ENCODE measurements around the gene GLIPR2.
A peak's percentile ranks its signal among the peaks of the same experiment; 100 is the strongest.

Gene GLIPR2

GRCh38 chr9:36137392-36138004 is 965 bp downstream of the GLIPR2 start:
- H4K5ac ChIP-seq (ENCODE audit: low read length): no peak overlapping the region
- WGBS (ENCODE audit: extremely low coverage, insufficient coverage, low lambda C conversion rate): no CpG with 5 or more reads among the region's 12 CpGs
- peaks cover 3% of the 10 kb centered on the region for H3K79me2 ChIP-seq (ENCODE audit: control insufficient read depth, insufficient read depth, low read length)
- no peak overlapping the region for H2BK5ac ChIP-seq (ENCODE audit: low read length)
- no peak overlapping the region for H3K27ac ChIP-seq (ENCODE audit: low read depth, low read length)
- peak overlapping the region; percentile 2 for H3K4me2 ChIP-seq (ENCODE audit: low read length)
- H4K8ac ChIP-seq (ENCODE audit: low read depth, low read length): no peak overlapping the region
- no peak overlapping the region for H2AK5ac ChIP-seq (ENCODE audit: low read length)
- DNase-seq: peak; percentile 30
- peak overlapping the region; percentile 82 for H3K56ac ChIP-seq (ENCODE audit: low read length)
- peak overlapping the region; percentile 61 for H3K4ac ChIP-seq (ENCODE audit: low read depth, low read length)
- H3K4me3 ChIP-seq (ENCODE audit: low read length): peak overlapping the region; percentile 0
- H3K27me3 ChIP-seq (ENCODE audit: insufficient read depth, low read length, poor library complexity): peaks cover 3% of the 10 kb centered on the region
- peak overlapping the region; percentile 74 for H3K9ac ChIP-seq (ENCODE audit: low read length)
- no peak overlapping the region for H2BK15ac ChIP-seq (replicated peaks; ENCODE audit: low read depth)
- H3K23ac ChIP-seq (ENCODE audit: low read length): peak overlapping the region; percentile 74
- H3K36me3 ChIP-seq (ENCODE audit: control insufficient read depth, insufficient read depth, low read length): no peaks in the 10 kb centered on the region
- no peak overlapping the region for H3K18ac ChIP-seq (ENCODE audit: low read length)
- H3K79me1 ChIP-seq (ENCODE audit: low read length): peaks cover 7% of the 10 kb centered on the region
- peaks cover 11% of the 10 kb centered on the region for H3K4me1 ChIP-seq (ENCODE audit: control insufficient read depth, low read depth, low read length)
- H2BK120ac ChIP-seq (ENCODE audit: low read depth, low read length): no peak overlapping the region

DNA sequence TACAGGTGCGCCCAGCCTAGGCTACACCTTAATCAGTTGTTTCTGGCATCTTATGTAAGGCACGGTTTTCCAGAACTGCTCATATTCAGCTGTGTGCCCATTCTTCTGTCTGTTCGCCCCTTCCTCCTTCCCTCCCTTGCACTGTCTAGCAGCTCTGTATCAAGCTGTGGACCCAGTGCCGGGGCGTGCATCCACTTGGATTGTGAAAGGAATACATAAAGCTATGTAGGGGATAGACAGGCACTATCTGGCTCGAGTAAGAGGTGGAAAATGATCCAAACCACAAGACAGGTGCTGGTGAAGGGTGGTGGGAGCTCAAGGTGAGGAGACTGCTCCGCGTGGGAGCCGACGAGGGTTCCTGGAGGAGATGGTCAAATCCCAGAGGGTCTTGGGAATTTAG is 2.0 kb downstream of the GLIPR2 start:
- no peak overlapping the region for H3K4me3 ChIP-seq (ENCODE audit: low read length)
- no peak overlapping the region for H3K4me2 ChIP-seq (ENCODE audit: low read length)
- H3K9ac ChIP-seq (ENCODE audit: low read length): no peak overlapping the region
- no peak overlapping the region for H3K18ac ChIP-seq (ENCODE audit: low read length)
- H3K23ac ChIP-seq (ENCODE audit: low read length): no peak overlapping the region
- peak overlapping the region; percentile 38 for H3K56ac ChIP-seq (ENCODE audit: low read length)
- DNase-seq: no peak
- H3K36me3 ChIP-seq (ENCODE audit: control insufficient read depth, insufficient read depth, low read length): no peaks in the 10 kb centered on the region
- H3K4ac ChIP-seq (ENCODE audit: low read depth, low read length): no peak overlapping the region
- H2BK15ac ChIP-seq (replicated peaks; ENCODE audit: low read depth): no peak overlapping the region
- peaks cover 7% of the 10 kb centered on the region for H3K79me1 ChIP-seq (ENCODE audit: low read length)
- H3K4me1 ChIP-seq (ENCODE audit: control insufficient read depth, low read depth, low read length): peaks cover 11% of the 10 kb centered on the region
- H4K8ac ChIP-seq (ENCODE audit: low read depth, low read length): no peak overlapping the region
- H3K79me2 ChIP-seq (ENCODE audit: control insufficient read depth, insufficient read depth, low read length): peaks cover 3% of the 10 kb centered on the region
- no peak overlapping the region for H4K5ac ChIP-seq (ENCODE audit: low read length)
- no peak overlapping the region for H2AK5ac ChIP-seq (ENCODE audit: low read length)
- H2BK5ac ChIP-seq (ENCODE audit: low read length): no peak overlapping the region
- peaks cover 3% of the 10 kb centered on the region for H3K27me3 ChIP-seq (ENCODE audit: insufficient read depth, low read length, poor library complexity)
- H2BK120ac ChIP-seq (ENCODE audit: low read depth, low read length): no peak overlapping the region
- no peak overlapping the region for H3K27ac ChIP-seq (ENCODE audit: low read depth, low read length)
- WGBS (ENCODE audit: extremely low coverage, insufficient coverage, low lambda C conversion rate): no CpG with 5 or more reads among the region's 10 CpGs

DNA sequence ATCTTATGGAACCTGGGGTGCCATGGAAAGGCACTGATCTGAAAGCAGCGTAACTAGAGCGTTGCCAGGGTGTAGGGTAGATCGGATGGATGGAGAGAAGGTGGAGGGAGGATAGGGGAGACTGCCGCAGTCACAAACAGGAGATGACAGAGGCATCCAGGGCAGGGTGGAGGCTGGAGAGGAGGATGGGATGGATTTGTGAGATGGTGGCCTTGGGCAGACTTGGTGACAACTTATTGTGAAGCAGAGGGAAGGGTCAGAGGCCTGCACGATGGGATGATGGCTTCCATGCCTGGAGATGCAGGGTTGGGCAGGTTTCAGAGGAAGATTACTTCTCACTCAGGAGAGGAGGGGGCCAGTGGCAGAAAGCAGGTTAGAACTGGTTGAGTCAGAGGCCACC is 2.4 kb downstream of the GLIPR2 start:
- peaks cover 11% of the 10 kb centered on the region for H3K4me1 ChIP-seq (ENCODE audit: control insufficient read depth, low read depth, low read length)
- no peak overlapping the region for H3K18ac ChIP-seq (ENCODE audit: low read length)
- H3K79me2 ChIP-seq (ENCODE audit: control insufficient read depth, insufficient read depth, low read length): peaks cover 3% of the 10 kb centered on the region
- no peak overlapping the region for H3K4me2 ChIP-seq (ENCODE audit: low read length)
- no peak overlapping the region for H3K4me3 ChIP-seq (ENCODE audit: low read length)
- H3K27me3 ChIP-seq (ENCODE audit: insufficient read depth, low read length, poor library complexity): peaks cover 3% of the 10 kb centered on the region
- H2BK15ac ChIP-seq (replicated peaks; ENCODE audit: low read depth): no peak overlapping the region
- no peak overlapping the region for H2AK5ac ChIP-seq (ENCODE audit: low read length)
- DNase-seq: no peak
- no peak overlapping the region for H2BK120ac ChIP-seq (ENCODE audit: low read depth, low read length)
- no peak overlapping the region for H3K4ac ChIP-seq (ENCODE audit: low read depth, low read length)
- H4K8ac ChIP-seq (ENCODE audit: low read depth, low read length): no peak overlapping the region
- peak overlapping the region; percentile 38 for H3K56ac ChIP-seq (ENCODE audit: low read length)
- WGBS (ENCODE audit: extremely low coverage, insufficient coverage, low lambda C conversion rate): no CpG with 5 or more reads among the region's 5 CpGs
- H3K27ac ChIP-seq (ENCODE audit: low read depth, low read length): no peak overlapping the region
- H2BK5ac ChIP-seq (ENCODE audit: low read length): no peak overlapping the region
- H3K9ac ChIP-seq (ENCODE audit: low read length): no peak overlapping the region
- H3K79me1 ChIP-seq (ENCODE audit: low read length): peaks cover 7% of the 10 kb centered on the region
- H4K5ac ChIP-seq (ENCODE audit: low read length): no peak overlapping the region
- no peak overlapping the region for H3K23ac ChIP-seq (ENCODE audit: low read length)
- H3K36me3 ChIP-seq (ENCODE audit: control insufficient read depth, insufficient read depth, low read length): no peaks in the 10 kb centered on the region

DNA sequence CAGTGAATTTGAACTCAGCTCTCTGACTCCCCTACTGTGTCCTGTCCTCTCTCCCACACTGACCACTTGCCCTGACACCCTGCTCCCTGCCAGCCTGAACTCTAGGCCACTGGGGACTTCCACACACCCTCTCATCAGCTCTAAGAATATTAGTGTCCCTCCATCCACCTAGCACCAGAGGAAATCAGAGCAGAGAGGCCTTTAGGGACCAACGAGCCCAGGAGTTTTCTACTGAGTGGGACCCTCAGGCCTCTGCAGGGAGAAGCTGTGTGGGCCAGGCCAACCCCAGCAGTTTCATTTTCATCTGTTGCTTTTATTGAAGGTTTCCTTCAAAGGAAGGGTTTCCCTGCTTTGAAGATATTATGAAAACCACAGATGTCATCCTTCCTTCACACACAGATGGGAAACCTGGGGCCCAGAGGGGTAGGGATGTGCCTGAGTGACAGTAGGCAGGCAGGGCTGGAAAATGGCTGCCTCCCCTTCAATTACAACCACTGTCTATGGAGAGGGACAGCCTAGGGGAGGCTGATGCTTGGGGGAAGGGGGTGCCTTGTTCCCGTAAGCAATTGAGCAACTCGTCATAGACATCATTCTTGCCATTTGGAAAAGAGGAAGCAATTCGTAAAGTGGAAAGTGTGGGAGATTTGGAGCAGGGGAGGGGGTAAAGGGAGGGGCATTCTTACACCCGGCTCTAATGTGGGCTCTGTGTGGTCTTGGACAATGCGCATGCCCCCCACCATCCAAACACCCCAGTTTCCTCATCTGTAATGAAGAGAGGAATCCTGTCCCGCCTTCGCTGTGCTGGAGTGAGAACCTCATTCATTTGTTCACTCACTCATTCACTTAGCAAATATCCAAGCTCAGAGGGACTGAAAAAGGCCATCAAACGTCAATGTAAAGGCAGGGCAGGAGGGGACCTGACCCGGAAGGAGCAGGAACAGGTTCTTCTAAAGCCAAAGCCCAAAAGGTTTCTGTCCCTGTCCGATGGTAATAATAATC is 3.9 kb downstream of the GLIPR2 start:
- H3K9ac ChIP-seq (ENCODE audit: low read length): no peak overlapping the region
- no peak overlapping the region for H3K23ac ChIP-seq (ENCODE audit: low read length)
- H3K4me1 ChIP-seq (ENCODE audit: control insufficient read depth, low read depth, low read length): peaks cover 9% of the 10 kb centered on the region
- H3K27ac ChIP-seq (ENCODE audit: low read depth, low read length): no peak overlapping the region
- H2BK5ac ChIP-seq (ENCODE audit: low read length): no peak overlapping the region
- peaks cover 7% of the 10 kb centered on the region for H3K79me1 ChIP-seq (ENCODE audit: low read length)
- H4K5ac ChIP-seq (ENCODE audit: low read length): no peak overlapping the region
- H3K4me2 ChIP-seq (ENCODE audit: low read length): no peak overlapping the region
- H3K27me3 ChIP-seq (ENCODE audit: insufficient read depth, low read length, poor library complexity): peaks cover 3% of the 10 kb centered on the region
- no peak overlapping the region for H3K4ac ChIP-seq (ENCODE audit: low read depth, low read length)
- no peak for DNase-seq
- H3K36me3 ChIP-seq (ENCODE audit: control insufficient read depth, insufficient read depth, low read length): no peaks in the 10 kb centered on the region
- peak overlapping the region; percentile 28 for H3K56ac ChIP-seq (ENCODE audit: low read length)
- no peak overlapping the region for H3K18ac ChIP-seq (ENCODE audit: low read length)
- H4K8ac ChIP-seq (ENCODE audit: low read depth, low read length): no peak overlapping the region
- no peak overlapping the region for H3K4me3 ChIP-seq (ENCODE audit: low read length)
- no peak overlapping the region for H2AK5ac ChIP-seq (ENCODE audit: low read length)
- H2BK120ac ChIP-seq (ENCODE audit: low read depth, low read length): no peak overlapping the region
- peaks cover 3% of the 10 kb centered on the region for H3K79me2 ChIP-seq (ENCODE audit: control insufficient read depth, insufficient read depth, low read length)
- H2BK15ac ChIP-seq (replicated peaks; ENCODE audit: low read depth): no peak overlapping the region
- no CpG with 5 or more reads among the region's 11 CpGs for WGBS (ENCODE audit: extremely low coverage, insufficient coverage, low lambda C conversion rate)

- Histone ChIP-seq H4K5ac (ENCODE audit: low read length) (no peak overlapping the region), H2AK5ac (ENCODE audit: low read length) (no peak overlapping the region), H3K4me3 (ENCODE audit: low read length) (no peak overlapping the region), H3K27ac (ENCODE audit: low read depth, low read length) (no peak overlapping the region), H3K79me1 (ENCODE audit: low read length) (peaks cover 7% of the 10 kb centered on the region), H3K36me3 (ENCODE audit: control insufficient read depth, insufficient read depth, low read length) (no peaks in the 10 kb centered on the region), H3K18ac (ENCODE audit: low read length) (no peak overlapping the region), H3K56ac (ENCODE audit: low read length) (no peak overlapping the region), H3K4me1 (ENCODE audit: control insufficient read depth, low read depth, low read length) (peaks cover 5% of the 10 kb centered on the region), H3K9ac (ENCODE audit: low read length) (no peak overlapping the region), H3K79me2 (ENCODE audit: control insufficient read depth, insufficient read depth, low read length) (peaks cover 3% of the 10 kb centered on the region), H3K4me2 (ENCODE audit: low read length) (no peak overlapping the region), H3K27me3 (ENCODE audit: insufficient read depth, low read length, poor library complexity) (peaks cover 3% of the 10 kb centered on the region), H2BK5ac (ENCODE audit: low read length) (no peak overlapping the region), H2BK120ac (ENCODE audit: low read depth, low read length) (no peak overlapping the region), H3K23ac (ENCODE audit: low read length) (no peak overlapping the region), H4K8ac (ENCODE audit: low read depth, low read length) (no peak overlapping the region), H2BK15ac (replicated peaks; ENCODE audit: low read depth) (no peak overlapping the region), H3K4ac (ENCODE audit: low read depth, low read length) (no peak overlapping the region)
- peak; percentile 69 for DNase-seq
- WGBS (ENCODE audit: extremely low coverage, insufficient coverage, low lambda C conversion rate): no CpG with 5 or more reads among the region's 4 CpGs
These were observed 4.8 kb downstream of the GLIPR2 start for GRCh38 chr9:36141288-36141687.

Measured in mesendoderm (in vitro differentiated cells).